DMS153 (cell line): ENCODE measurements around the gene ABTB2.

ENCODE experiments used
- DNase-seq: peaks from one replicate; lab custom pipeline; 2025; lab: John Stamatoyannopoulos, UW

The ABTB2 gene

DNA sequence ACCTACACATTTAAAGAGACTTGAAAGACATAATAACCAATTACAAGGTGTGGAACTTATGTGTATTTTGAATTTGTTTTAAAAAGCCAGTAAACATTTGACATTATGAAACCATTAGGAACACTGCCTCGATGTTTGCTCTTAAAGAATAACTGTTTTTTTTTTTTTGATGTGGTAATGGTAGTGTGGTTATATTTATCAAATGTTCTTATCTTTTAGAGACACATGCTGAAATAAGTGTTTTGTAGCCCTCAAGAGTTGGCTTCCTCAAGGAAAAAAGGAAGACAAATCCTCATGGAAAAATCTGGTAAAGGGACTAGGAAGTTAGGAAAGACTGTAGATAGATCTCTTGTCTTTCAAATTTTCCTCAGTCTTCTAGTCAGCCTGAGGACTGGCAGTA is 2.2 kb upstream of the ABTB2 start:
- no peak for DNase-seq

DNA sequence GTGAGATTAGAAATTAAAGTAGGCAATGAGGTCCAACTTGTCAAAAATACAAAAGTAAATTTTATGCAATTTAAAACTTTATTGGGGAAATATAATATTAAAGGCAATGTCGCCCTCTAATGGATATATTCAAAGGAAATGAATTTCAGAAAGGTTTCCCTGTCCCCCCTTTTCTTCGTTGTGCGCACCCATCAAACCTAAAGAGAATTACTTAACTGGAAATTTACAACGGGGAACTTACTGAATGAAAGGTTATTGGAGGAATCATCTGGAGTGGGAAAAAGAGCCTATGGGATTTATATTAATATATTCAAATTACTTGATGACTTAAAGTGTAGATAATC is 1.7 kb upstream of the ABTB2 start:
- DNase-seq = no peak

DNA sequence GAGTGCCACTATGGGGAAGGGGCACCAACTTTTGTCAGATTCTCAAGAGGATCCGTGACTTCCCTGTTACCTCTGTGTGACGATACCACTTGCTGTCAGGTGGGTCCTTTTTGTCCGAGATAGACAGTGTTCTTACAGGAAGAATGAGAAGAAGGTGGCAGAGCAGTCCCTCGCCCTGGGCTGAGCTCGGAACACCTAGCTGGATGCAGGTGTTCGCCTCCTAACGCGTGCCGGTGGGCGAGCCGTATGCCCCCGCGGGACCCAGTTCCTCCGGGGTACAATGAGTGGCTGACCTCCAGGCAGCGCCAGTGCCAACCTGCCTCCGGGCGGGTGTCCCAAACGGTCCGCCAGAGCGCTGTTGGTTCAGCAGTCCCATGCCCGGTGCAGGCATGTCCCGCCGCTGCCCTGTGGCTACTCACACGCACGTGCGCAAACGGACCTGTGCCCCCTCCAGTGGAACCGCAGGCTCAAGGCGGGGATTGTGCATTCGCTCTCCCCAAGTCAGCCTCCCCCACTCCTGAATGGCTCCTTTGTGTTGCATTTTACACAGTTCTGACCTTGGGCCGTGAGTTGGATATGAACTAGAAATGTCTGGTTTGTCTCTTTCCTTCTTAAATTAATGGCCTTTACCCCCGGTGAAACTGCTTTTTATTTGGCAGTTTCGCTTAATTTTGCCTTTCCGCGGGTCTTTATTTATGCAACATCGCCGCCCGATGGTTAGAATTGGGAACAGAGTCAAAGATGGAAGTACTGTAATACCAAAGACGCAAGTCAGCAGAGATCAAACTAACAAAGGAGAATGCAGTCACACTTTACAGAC is 1.1 kb upstream of the ABTB2 start:
- peak; percentile 49 for DNase-seq

GRCh38 chr11:34358258-34358727 is 483 bp upstream of the ABTB2 start:
- DNase-seq = peak; percentile 67

- no peak for DNase-seq
These were observed 703 bp downstream of the ABTB2 start for GRCh38 chr11:34356913-34357700.

GRCh38 chr11:34356576-34356912 is 1.3 kb downstream of the ABTB2 start:
- DNase-seq = no peak

- DNase-seq = no peak
These were observed 1.7 kb downstream of the ABTB2 start for GRCh38 chr11:34356130-34356529.

DNA sequence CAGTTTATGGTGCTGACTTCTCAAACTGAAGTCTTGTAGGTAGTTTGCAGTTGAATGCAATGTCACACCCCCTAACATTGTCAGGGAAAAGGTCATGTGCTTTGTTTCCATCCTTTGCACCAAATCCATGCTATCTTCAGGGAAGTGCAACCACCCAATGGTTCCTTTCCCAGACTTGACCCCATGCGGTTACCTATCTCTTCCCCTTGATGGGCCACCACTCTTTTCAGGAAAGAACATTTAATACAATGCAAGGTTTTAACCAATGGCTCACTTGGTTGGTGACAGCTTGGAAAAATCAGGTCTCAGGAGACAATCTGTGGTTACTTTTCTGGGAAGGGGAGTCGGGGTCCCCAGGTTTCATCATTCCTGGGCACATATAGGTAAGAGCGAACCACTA is 2.1 kb downstream of the ABTB2 start:
- DNase-seq = no peak

- DNase-seq = no peak
These were observed 3.0 kb downstream of the ABTB2 start for GRCh38 chr11:34354782-34355181.

GRCh38 chr11:34353881-34354280 is 3.9 kb downstream of the ABTB2 start:
- DNase-seq = no peak

- DNase-seq = peak; percentile 30
These were observed 5.9 kb downstream of the ABTB2 start for GRCh38 chr11:34351687-34352469.

DNA sequence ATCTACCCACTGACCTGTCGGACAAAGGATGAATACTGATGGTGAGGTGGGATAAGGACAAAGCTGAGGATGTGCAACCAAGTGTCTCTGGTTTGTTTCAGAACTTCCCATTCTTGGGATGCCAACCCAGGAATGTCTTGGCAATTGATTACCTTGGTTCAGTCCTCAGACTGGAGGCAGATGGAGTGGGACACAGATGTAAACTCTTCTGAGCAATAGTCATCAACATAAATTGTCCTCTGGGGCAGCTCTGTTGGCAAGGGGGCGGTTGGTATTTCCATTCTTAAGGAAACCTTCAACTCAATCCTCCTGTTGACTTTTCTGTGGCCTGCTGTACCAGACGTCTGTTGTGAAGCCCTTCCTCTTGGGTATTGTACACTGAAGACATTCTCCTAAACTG is 6.8 kb downstream of the ABTB2 start:
- no peak for DNase-seq

DNA sequence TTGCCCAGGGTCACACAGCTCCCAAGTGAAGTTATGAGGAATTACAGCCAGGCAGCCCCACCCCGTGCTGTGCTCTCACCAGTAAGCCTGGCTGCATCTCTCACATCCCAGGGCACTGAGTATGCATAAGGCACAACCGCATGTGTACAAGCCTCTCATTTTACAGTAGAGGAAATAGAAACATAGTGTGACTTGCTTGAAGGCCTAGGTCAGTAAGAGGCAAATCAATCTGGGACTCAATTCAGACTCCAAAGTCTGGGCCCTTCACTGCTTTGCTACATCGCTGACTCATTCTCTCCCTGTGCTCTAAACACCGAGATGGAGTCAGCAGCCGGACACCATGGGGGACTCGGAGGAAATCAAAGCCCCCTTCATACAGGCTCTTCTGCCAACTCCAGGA is 7.9 kb downstream of the ABTB2 start:
- DNase-seq = no peak

- no peak for DNase-seq
These were observed 8.9 kb downstream of the ABTB2 start for GRCh38 chr11:34348919-34349318.

GRCh38 chr11:34348096-34348495 is 9.7 kb downstream of the ABTB2 start:
- DNase-seq = no peak

GRCh38 chr11:34346551-34346950 is 11.3 kb downstream of the ABTB2 start:
- DNase-seq = no peak

GRCh38 chr11:34345991-34346480 is 11.8 kb downstream of the ABTB2 start:
- no peak for DNase-seq

- DNase-seq = no peak
These were observed 12.3 kb downstream of the ABTB2 start for GRCh38 chr11:34345540-34345876.

- DNase-seq = peak; percentile 58
These were observed 12.9 kb downstream of the ABTB2 start for GRCh38 chr11:34344768-34345539.

- no peak for DNase-seq
These were observed 13.4 kb downstream of the ABTB2 start for GRCh38 chr11:34344410-34344767.

- DNase-seq = no peak
These were observed 14.1 kb downstream of the ABTB2 start for GRCh38 chr11:34343686-34344085.

DNA sequence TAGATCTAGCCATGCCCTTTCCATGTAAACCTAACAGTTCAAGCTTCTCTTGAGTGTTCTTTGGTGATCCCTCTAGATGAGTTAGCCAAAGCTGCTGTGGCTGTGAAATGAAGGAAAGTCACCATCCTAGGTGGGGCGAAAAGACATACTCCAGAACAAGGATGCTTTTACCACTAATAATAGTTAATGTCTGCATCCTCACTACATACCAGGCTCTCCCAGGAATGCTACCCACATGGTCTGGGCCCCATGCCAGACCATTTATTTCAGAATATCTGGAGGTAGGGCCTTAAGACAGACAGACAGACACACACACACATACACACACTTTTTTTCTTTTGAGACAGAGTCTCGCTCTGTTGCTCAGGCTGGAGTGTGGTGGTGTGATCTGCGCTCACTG is 14.7 kb downstream of the ABTB2 start:
- DNase-seq = no peak
